LNCAP (cell line): ENCODE measurements around the gene ANKK1.

Experiments
- TF ChIP-seq, protein P1 (sequence below): fragments of 450-650 bp; IDR thresholded peaks from 2 replicates; pipeline ENCODE4 v1.5.1; 2017; ENCODE audit warnings: mild to moderate bottlenecking

The ANKK1 gene

DNA sequence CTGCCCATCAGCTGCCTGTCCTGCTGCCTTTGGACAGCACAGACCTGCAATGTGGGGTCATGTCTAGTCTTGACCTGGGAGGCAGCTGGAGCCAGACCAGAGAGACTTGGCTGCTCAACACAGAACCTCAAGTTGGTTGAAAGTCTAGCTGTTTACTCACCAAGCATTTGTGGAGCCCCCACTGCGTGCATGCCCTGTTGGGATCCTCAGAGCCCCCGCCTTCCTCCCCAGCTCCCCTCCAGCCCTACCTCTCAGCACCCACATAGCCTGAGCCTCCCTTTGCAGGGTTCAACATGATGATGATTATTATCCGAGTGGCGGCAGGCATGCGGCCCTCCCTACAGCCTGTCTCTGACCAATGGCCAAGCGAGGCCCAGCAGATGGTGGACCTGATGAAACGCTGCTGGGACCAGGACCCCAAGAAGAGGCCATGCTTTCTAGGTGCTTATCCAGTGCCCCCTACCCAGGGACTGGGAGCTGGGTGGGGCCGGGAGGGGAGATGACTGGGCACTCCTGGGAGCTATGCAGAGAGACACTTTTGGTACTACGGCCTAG lies 8.3 kb downstream of the ANKK1 start:
- TF ChIP-seq, protein P1, sequence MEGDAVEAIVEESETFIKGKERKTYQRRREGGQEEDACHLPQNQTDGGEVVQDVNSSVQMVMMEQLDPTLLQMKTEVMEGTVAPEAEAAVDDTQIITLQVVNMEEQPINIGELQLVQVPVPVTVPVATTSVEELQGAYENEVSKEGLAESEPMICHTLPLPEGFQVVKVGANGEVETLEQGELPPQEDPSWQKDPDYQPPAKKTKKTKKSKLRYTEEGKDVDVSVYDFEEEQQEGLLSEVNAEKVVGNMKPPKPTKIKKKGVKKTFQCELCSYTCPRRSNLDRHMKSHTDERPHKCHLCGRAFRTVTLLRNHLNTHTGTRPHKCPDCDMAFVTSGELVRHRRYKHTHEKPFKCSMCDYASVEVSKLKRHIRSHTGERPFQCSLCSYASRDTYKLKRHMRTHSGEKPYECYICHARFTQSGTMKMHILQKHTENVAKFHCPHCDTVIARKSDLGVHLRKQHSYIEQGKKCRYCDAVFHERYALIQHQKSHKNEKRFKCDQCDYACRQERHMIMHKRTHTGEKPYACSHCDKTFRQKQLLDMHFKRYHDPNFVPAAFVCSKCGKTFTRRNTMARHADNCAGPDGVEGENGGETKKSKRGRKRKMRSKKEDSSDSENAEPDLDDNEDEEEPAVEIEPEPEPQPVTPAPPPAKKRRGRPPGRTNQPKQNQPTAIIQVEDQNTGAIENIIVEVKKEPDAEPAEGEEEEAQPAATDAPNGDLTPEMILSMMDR = no peak

DNA sequence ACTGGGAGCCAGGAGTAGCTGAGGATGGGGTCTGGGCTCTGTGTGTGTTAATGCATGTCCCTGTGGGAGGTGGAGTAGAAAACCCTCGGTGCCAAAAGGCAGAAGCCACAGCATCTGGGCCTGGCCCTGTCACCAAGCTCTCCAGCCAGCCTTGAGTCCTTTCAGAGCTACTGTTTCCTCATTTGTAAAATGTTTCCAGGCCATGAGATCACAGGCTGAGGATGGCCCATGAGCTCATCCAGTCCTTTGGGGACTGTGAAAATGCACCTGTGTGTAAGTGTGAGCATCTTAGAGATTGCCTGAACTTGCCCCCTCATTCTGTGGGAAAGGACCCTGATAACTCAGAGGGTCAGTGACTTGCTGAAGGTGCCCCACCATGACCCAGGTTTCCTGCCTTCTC lies 9.1 kb downstream of the ANKK1 start:
- TF ChIP-seq, protein P1 = no peak

DNA sequence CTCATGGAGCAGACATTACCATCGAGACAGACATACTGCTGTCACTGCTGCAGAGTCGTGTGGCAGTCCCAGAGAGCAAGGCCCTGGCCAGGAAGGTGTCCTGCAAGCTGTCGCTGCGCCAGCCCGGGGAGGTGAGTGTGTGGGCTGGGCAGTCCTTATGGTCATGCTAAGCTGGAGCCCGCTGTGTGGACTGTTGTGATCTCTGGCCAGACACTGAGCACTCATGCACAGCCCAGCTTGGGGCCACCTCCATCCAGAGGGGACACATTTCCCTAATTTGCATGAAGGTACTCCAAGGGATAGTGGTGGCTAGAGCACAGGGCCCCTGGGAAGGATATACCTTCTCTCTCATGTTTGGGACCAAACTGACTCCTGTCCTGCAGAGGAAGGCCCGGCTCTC lies 9.6 kb downstream of the ANKK1 start:
- TF ChIP-seq, protein P1 = no peak

DNA sequence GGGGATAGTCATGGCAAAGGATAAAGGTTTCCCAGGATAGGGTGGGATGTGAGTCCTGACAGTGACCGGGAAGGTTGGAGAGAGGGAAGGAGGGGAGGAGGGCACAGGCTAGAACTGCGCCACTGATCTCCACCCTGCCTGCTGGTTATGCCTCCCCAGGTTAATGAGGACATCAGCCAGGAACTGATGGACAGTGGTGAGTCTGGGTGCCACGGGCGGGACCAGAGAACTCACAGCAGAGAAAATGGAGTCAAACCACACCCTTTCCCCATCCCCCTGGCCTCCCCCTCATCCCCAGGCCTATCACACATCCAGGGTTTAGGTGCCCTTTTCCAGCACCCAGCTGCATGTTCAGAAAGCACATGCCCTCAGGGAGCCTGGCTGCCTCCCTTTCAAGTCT lies 10.2 kb downstream of the ANKK1 start:
- TF ChIP-seq, protein P1 = no peak

DNA sequence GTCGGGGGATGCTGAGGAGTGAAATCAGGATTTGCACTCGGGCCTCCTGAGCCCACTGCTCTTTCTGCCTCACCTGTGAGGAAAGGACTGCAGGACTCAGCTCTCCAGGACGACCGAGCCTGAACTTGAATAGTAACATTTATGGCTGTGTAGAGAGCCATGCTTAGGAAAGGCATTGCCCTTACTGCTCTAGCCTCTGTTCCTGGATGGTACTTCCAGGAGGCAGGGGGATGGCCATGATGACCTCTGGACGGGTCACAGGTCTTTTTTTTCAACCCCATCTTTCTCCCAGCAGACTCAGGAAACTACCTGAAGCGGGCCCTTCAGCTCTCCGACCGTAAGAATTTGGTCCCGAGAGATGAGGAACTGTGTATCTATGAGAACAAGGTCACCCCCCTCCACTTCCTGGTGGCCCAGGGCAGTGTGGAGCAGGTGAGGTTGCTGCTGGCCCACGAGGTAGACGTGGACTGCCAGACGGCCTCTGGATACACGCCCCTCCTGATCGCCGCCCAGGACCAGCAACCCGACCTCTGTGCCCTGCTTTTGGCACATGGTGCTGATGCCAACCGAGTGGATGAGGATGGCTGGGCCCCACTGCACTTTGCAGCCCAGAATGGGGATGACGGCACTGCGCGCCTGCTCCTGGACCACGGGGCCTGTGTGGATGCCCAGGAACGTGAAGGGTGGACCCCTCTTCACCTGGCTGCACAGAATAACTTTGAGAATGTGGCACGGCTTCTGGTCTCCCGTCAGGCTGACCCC lies 11.3 kb downstream of the ANKK1 start:
- TF ChIP-seq, protein P1 = no peak

DNA sequence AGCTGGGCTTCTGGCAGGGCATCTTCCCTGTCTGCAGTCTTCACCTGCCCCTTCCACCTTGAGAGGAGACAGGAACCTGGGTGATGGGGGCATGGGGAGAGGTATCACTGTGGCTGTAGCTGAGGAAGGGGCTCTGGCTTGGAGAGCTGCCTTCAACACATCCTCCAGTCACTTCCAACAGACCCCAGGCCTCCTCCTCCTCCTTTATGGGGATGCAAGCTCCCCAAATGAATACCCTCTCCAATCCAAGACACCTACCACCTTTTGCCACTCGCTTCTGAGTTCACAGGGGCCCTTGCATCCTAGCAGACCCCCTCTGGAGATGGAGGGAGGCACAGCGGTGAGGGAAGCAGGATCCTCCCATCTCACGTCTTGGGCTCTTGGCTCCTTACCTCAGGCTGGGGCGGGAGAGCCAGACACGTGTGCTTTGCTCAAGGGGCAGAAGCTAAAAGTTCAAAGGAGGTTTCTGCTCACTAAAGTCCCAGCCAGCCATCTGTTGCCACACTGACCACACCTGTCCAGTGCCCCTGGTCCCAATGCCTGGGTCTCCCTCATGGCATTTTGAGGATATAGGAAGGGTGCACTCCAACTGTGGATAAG lies 13.2 kb downstream of the ANKK1 start:
- TF ChIP-seq, protein P1 = no peak

DNA sequence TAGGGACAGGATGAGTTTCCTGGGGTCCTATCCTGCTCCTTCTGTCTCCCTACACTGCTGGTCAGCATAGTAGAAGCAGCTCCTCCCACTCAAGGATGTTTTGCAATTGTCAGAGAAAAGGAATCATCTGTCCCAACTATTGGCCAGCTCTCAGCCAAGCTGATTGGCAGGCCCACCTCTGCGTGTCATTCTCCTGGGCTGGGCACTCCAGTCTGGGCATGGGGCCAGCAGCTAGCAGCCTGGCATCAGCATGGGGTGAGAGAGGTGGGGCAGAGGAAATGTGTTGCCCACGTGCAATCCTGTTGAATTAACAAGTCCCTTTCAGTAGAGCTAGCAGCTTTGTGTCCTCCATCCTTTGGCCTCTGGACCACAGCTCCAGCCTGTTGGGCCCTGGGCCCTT lies 14.1 kb downstream of the ANKK1 start:
- TF ChIP-seq, protein P1 = no peak
